HepG2 (cell line): ENCODE results near the gene ADAM19. TPM values are rescaled to one million over a fixed set of nuclear protein-coding genes. Genes with fewer than 3 reads are reported as not detected.

Source experiments
- ATAC-seq: fragments of 200-7000 bp; cut with Tn5 transposase; 3 replicates; pipeline ENCODE4 v1.9.1; 2020; ENCODE audit warnings: mild to moderate bottlenecking, moderate library complexity
- BruUV-seq: library from RNA; stranded (reverse); fragments of 400-500 nt; replicated peaks from 2 replicates; lab custom pipeline; 2021; lab: Mats Ljungman, UMichigan
- CTCF ChIA-PET: fragments of 300-600 bp; formaldehyde crosslinking; extraction: SDS; loops from one replicate; lab custom pipeline; 2021; ENCODE audit warnings: low total read pairs, inconsistent platforms, low intra/inter-chr PET ratio; lab: Yijun Ruan, JAX
- POLR2A ChIA-PET: fragments of 350-600 bp; sonication (Branson Sonifier 250); formaldehyde crosslinking; loops from one replicate; lab custom pipeline; 2020; ENCODE audit warnings: antibody characterized with exemption, inconsistent platforms; lab: Yijun Ruan, JAX
- DNase-seq: peaks from one replicate; pipeline ENCODE4 v3.0.0-alpha.2; 2015; ENCODE audit warnings: low spot score
- FAIRE-seq: peaks from 3 replicates; lab custom pipeline; 2011; peaks lifted over from hg19 to GRCh38; lab: Jason Lieb, UNC
- H2AFZ ChIP-seq: one replicate; pipeline ENCODE4 v1.6.1; 2011; ENCODE audit warnings: low read length, inconsistent platforms
- H3K27ac ChIP-seq: fragments of 300-600 bp; 3 replicates; pipeline ENCODE4 v1.8.0; 2011; ENCODE audit warnings: mixed run types, mild to moderate bottlenecking, mixed read lengths, low read length, inconsistent platforms; ENCODE audit not compliant: insufficient read depth; ENCODE audit errors: extremely low read length
- H3K27me3 ChIP-seq, 2 experiments: fragments of 200-600 bp in 1 of 2; 2 replicates in 1 of 2; 3 replicates in 1 of 2; pipeline versions ENCODE4 v1.6.0 to v1.8.0; 2011; ENCODE audit warnings: low read length in 2 of 2, mild to moderate bottlenecking in 2 of 2, moderate library complexity in 2 of 2, inconsistent platforms in 1 of 2; ENCODE audit not compliant: insufficient read depth in 2 of 2, control insufficient read depth in 1 of 2
- H3K36me3 ChIP-seq, 2 experiments: fragments of 200-600 bp in 1 of 2; replicated peaks in 1 of 2; 2 replicates in 1 of 2; 3 replicates in 1 of 2; pipeline versions ENCODE4 v1.5.1 to v1.8.0; 2011; ENCODE audit warnings: low read length in 2 of 2, inconsistent platforms in 1 of 2; ENCODE audit not compliant: insufficient read depth in 2 of 2, control insufficient read depth in 1 of 2
- H3K4me1 ChIP-seq: 2 replicates; pipeline ENCODE4 v1.5.1; 2012; ENCODE audit warnings: low read length, inconsistent platforms; ENCODE audit not compliant: insufficient read depth
- H3K4me2 ChIP-seq: 2 replicates; pipeline ENCODE4 v1.6.0; 2011; ENCODE audit warnings: low read depth, low read length, inconsistent platforms
- H3K4me3 ChIP-seq, 3 experiments: fragments of 200-600 bp in 1 of 3; sonication (generic), shearing (Covaris generic) in 1 of 3; replicated peaks in 1 of 3; 2 replicates each; pipeline ENCODE4 v1.5.1; 2011 to 2016; ENCODE audit warnings: low read length in 3 of 3, inconsistent platforms in 2 of 3, low read depth in 2 of 3, mild to moderate bottlenecking in 2 of 3, control low read depth in 1 of 3, mixed read lengths in 1 of 3; ENCODE audit not compliant: insufficient read depth in 1 of 3
- H3K79me2 ChIP-seq: one replicate; pipeline ENCODE4 v1.6.1; 2011; ENCODE audit warnings: low read length, inconsistent platforms; ENCODE audit not compliant: insufficient read depth
- H3K9ac ChIP-seq: 2 replicates; pipeline ENCODE4 v1.6.0; 2011; ENCODE audit warnings: mild to moderate bottlenecking, low read depth, low read length, inconsistent platforms; ENCODE audit not compliant: insufficient read depth
- H3K9me3 ChIP-seq: 2 replicates; pipeline ENCODE4 v1.5.1; 2012; ENCODE audit warnings: mild to moderate bottlenecking, low read length
- H4K20me1 ChIP-seq: 2 replicates; pipeline ENCODE4 v1.6.0; 2011; ENCODE audit warnings: inconsistent platforms, mild to moderate bottlenecking, low read length, moderate library complexity; ENCODE audit not compliant: insufficient read depth
- HNRNPL ChIP-seq: fragments of 200-400 bp; formaldehyde crosslinking; IDR thresholded peaks from 2 replicates; pipeline ENCODE4 v1.6.1; 2017; ENCODE audit warnings: mild to moderate bottlenecking, low read depth, low read length
- PAXIP1 ChIP-seq: sonication (generic); formaldehyde crosslinking; conservative IDR thresholded peaks from 2 replicates; pipeline ENCODE4 v1.4.0; 2020; ENCODE audit warnings: mild to moderate bottlenecking, missing genetic modification reagents, moderate library complexity
- PCBP1 ChIP-seq: fragments of 200-400 bp; formaldehyde crosslinking; IDR thresholded peaks from 2 replicates; pipeline ENCODE4 v1.6.1; 2017; ENCODE audit warnings: mild to moderate bottlenecking, low read depth, low read length, borderline replicate concordance
- ZBTB40 ChIP-seq, 2 experiments: fragments of 450-650 bp in 1 of 2; sonication (generic) in 1 of 2; formaldehyde crosslinking in 1 of 2; IDR thresholded peaks; 2 replicates each; pipeline versions ENCODE4 v1.6.1 to v1.8.0; 2016 to 2022; ENCODE audit warnings: antibody characterized with exemption in 1 of 2, mild to moderate bottlenecking in 1 of 2, missing genetic modification reagents in 1 of 2
- ZNF230 ChIP-seq: sonication (generic); formaldehyde crosslinking; IDR thresholded peaks from 2 replicates; pipeline ENCODE4 v1.4.0; 2020; ENCODE audit warnings: mild to moderate bottlenecking, missing genetic modification reagents
- ZNF343 ChIP-seq: sonication (generic); formaldehyde crosslinking; IDR thresholded peaks from 2 replicates; pipeline ENCODE4 v1.4.0; 2020; ENCODE audit warnings: mild to moderate bottlenecking, missing genetic modification reagents
- ZNF784 ChIP-seq: sonication (generic); formaldehyde crosslinking; IDR thresholded peaks from 2 replicates; pipeline ENCODE4 v1.5.1; 2020; ENCODE audit warnings: missing genetic modification reagents, mild to moderate bottlenecking, borderline replicate concordance
- ZNF841 ChIP-seq: sonication (generic); formaldehyde crosslinking; IDR thresholded peaks from 2 replicates; pipeline ENCODE4 v1.8.1; 2023; ENCODE audit warnings: missing genetic modification reagents, borderline replicate concordance
- WGBS: methylation state at CpG from one replicate; pipeline ENCODE4 v1.1.6; 2017; ENCODE audit warnings: low lambda C conversion rate; 5-methylcytosine and 5-hydroxymethylcytosine counted together
- in situ Hi-C: cut with HindIII; loops from 2 replicates; pipeline ENCODE4 v1.10.0; 2017; ENCODE audit warnings: low pct_unique_long_range_greater_than_20kb; ENCODE audit not compliant: extremely low pct_ligation_motif_present
- intact Hi-C: fragments of 100-400 bp; cut with micrococcal nuclease; formaldehyde crosslinking; loops from one replicate; pipeline ENCODE4 v1.10.0; 2022; ENCODE audit not compliant: unreplicated experiment
- polyA plus RNA-seq, 8 experiments: library from polyadenylated mRNA; depleted of rRNA in 3 of 8; stranded (reverse) in 7 of 8; unstranded in 1 of 8; fragments of >200 nt; fragmentation: Illumina TruSeq in 4 of 8; extraction: Trizol in 4 of 8; gene quantifications; 2 replicates each; pipeline versions ENCODE4 v1.2.1 to v1.2.3, GENCODE V29; 2011 to 2016; ENCODE audit warnings: low read depth in 4 of 8, missing spikeins in 1 of 8, mixed read lengths in 1 of 8; ENCODE audit not compliant: insufficient read depth in 1 of 8
- total RNA-seq, 5 experiments: library from RNA; depleted of rRNA; stranded (reverse); fragments of >200 nt; fragmentation: Illumina TruSeq; extraction: Trizol; gene quantifications; 2 replicates each; pipeline ENCODE4 v1.2.3, GENCODE V29; 2016; ENCODE audit warnings: low read depth in 1 of 5

Gene ADAM19
- total and polyA plus RNA-seq, 2 of the 13 experiments (the other 11 are each of a cell fraction or from before 2014, with no cell fraction given) = 0.38 to 0.74 TPM

GRCh38 chr5:157556615-157557418 lies 18.8 kb downstream of the ADAM19 start:
- Histone ChIP-seq H3K4me3 (no peak overlapping the region), H3K36me3 (no peaks in the 10 kb centered on the region), H3K79me2 (no peaks in the 10 kb centered on the region), H3K27ac (no peak overlapping the region), H4K20me1 (no peaks in the 10 kb centered on the region), H3K9ac (no peak overlapping the region), H2AFZ (no peak overlapping the region), H3K27me3 (no peaks in the 10 kb centered on the region), H3K4me1 (peaks cover 23% of the 10 kb centered on the region), H3K9me3 (no peaks in the 10 kb centered on the region), H3K4me2 (no peak overlapping the region)
- in situ Hi-C loops = no loop called here
- CTCF ChIA-PET = no interaction called here
- ATAC-seq (no peak), DNase-seq (no peak), FAIRE-seq (no peak)
- POLR2A ChIA-PET = no interaction called here
- intact Hi-C loops = no loop called here
- no TSS peak for BruUV-seq
- WGBS = 71% methylated on average over 7 of the region's 8 CpGs
- TF ChIP-seq ZNF784 = no peak
- no peak for TF ChIP-seq ZBTB40 (IDR thresholded peaks at IDR 0.05)
- TF ChIP-seq ZBTB40 (CRISPR knock-in tag; IDR thresholded peaks at IDR 0.05) = no peak
- TF ChIP-seq ZNF841 (CRISPR knock-in tag) = no peak
- no peak for TF ChIP-seq PCBP1
- no peak for TF ChIP-seq HNRNPL
- no peak for TF ChIP-seq ZNF230
- TF ChIP-seq ZNF343 (CRISPR knock-in tag) = no peak
- TF ChIP-seq PAXIP1 (CRISPR knock-in tag) = no peak
